ENCODE measurements around the gene C15orf62. TPM values are rescaled to one million over a fixed set of nuclear protein-coding genes. Genes with fewer than 3 reads are reported as not detected.
A peak's percentile ranks its signal among the peaks of the same experiment; 100 is the strongest.

C15orf62 gene
- total and polyA plus RNA-seq, 12 donors, result 0.07 to 1.1 (median 0.36) TPM; not detected in 4

DNA sequence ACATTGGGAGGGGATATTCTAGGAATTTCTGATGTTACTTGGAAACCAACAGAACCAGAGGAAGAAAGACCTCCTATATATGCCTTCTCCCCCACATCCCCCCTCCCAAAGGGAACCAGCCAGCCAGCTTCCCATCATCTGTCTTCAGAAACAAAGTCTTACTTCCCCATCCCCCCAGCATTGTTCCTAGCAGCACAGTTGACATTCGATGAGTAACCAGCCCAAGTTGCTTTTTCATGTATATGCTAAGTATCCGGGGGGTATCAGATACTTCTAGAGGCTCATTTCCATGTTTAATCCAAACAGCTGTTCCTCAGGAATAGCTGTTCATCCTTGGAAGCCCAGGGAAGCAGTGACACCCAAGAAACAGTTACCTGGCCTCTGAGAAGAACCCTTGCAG, 30.7 kb upstream of the C15orf62 start:
- no peaks in the 10 kb centered on the region for H3K4me1 ChIP-seq (replicated peaks in 1 of 2)
- H3K9me3 ChIP-seq (replicated peaks in 1 of 3), result no peaks in the 10 kb centered on the region
- H3K4me3 ChIP-seq, result no peak overlapping the region
- 60 to 73% (median 67%) methylated on average over 2 of the region's 2 CpGs for WGBS, 4 donors
- H3K36me3 ChIP-seq (replicated peaks in 1 of 2), result peaks cover 0 to 86% of the 10 kb centered on the region in 2 donors
- no peak overlapping the region for H3K27ac ChIP-seq
- TF ChIP-seq, protein P1, sequence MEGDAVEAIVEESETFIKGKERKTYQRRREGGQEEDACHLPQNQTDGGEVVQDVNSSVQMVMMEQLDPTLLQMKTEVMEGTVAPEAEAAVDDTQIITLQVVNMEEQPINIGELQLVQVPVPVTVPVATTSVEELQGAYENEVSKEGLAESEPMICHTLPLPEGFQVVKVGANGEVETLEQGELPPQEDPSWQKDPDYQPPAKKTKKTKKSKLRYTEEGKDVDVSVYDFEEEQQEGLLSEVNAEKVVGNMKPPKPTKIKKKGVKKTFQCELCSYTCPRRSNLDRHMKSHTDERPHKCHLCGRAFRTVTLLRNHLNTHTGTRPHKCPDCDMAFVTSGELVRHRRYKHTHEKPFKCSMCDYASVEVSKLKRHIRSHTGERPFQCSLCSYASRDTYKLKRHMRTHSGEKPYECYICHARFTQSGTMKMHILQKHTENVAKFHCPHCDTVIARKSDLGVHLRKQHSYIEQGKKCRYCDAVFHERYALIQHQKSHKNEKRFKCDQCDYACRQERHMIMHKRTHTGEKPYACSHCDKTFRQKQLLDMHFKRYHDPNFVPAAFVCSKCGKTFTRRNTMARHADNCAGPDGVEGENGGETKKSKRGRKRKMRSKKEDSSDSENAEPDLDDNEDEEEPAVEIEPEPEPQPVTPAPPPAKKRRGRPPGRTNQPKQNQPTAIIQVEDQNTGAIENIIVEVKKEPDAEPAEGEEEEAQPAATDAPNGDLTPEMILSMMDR (IDR thresholded peaks at IDR 0.05), result no peak
- TF ChIP-seq POLR2A (IDR thresholded peaks at IDR 0.05), result no peak
- intact Hi-C loops (cut with DNase I), result no loop called here
- DNase-seq, result no peak
- no peaks in the 10 kb centered on the region for H3K27me3 ChIP-seq

DNA sequence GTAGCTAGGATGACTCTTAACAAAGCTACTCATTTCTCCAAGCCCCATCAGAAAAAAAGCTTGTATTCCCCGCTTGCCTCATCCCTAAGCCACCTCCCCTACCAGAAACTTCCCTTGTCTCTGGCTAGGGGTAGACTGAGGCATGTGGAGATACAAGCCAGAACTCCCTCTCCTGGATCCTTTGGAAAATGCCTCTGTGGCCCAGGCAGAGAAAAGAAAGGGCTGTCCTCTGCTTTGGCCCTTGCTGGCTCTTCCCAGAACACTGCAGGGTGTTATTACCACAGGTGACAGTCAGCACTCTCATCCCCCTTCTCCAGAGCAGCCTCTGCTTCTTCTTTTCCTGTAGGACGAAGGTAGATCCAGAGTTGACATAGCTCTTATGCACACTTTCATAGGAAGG, 29.9 kb upstream of the C15orf62 start:
- WGBS, 4 donors, result 92 to 100% (median 96%) methylated on average over 2 of the region's 2 CpGs
- DNase-seq, result peak in 1 of 7 donors; percentile 7
- no peak overlapping the region for H3K27ac ChIP-seq
- H3K4me3 ChIP-seq, result no peak overlapping the region
- H3K27me3 ChIP-seq, result no peaks in the 10 kb centered on the region
- intact Hi-C loops (cut with DNase I), result no loop called here
- TF ChIP-seq POLR2A (IDR thresholded peaks at IDR 0.05), result no peak
- TF ChIP-seq, protein P1 (IDR thresholded peaks at IDR 0.05), result no peak
- H3K36me3 ChIP-seq (replicated peaks in 1 of 2), result peaks cover 0 to 92% of the 10 kb centered on the region in 2 donors
- no peaks in the 10 kb centered on the region for H3K9me3 ChIP-seq (replicated peaks in 1 of 3)
- no peaks in the 10 kb centered on the region for H3K4me1 ChIP-seq (replicated peaks in 1 of 2)

DNA sequence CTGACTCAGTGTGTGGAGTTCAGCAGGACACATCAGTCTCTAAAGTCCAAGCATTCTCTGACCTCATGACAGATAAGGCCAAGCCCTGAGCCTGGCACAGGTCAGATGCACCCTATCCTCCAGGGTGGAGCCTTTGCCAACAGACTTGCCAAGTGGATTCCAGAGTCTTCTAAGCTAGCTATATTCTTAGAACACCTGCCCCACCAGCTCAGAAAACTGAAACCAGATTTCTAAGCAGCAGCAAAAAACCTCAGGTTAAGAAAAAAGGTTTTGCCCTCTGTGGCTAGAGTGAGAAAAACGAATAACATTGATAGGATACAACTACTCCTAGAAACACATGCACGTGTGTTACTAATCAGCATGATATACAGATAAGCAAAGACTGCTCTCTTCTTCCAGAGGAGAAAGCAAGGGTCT, 26.3 kb upstream of the C15orf62 start:
- DNase-seq, result peak in 1 of 7 donors; percentile 13
- H3K36me3 ChIP-seq (replicated peaks in 1 of 2), result peaks cover 0 to 68% of the 10 kb centered on the region in 2 donors

DNA sequence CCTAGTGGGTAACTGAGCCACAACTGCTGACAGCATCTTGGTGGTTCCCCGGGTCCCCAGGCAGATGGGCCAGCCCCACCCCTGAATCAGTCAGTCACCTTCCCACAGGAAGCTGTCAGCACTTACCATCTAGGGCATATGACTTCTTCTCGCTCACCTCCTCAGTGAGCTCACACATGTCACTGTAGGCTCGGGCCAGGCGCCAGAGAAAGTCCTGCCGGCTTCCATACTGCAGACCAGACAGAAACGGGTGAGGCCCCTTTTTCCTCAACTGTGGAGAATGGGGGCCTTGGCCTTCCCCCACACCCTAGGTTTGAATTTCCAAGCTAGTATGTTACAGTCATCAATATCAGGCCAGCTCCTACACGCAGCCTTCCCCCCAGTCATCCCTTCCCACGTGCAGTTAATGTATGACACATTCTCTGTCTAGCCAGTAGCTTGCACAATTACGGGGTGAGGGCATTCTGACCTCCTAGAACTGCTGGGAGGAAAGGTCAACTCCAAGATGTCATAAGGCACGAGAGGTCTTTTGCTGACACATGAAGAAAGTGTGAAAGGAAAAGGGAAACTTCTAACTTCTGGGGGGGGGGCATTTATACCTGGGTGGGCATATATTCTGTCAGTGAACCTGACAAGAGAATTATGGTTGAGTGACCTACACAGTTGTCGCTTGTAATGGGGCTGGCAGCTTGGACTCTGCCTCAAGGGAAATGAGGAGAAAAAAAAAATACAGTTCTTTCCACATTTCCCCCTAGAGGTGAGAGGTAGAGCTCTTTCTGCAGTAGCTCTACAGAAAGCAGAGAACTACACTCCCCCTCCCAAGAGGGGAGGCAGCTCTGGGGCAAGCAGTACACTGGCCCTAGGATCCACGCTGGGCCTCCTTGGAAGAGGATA, 25.6 kb upstream of the C15orf62 start:
- H3K4me3 ChIP-seq, result no peak overlapping the region
- WGBS, 4 donors, result 61 to 71% (median 64%) methylated on average over 7 to 12 of the region's 12 CpGs
- no peak for TF ChIP-seq POLR2A (IDR thresholded peaks at IDR 0.05)
- TF ChIP-seq, protein P1 (IDR thresholded peaks at IDR 0.05), result no peak
- peaks cover 0 to 68% of the 10 kb centered on the region in 2 donors for H3K36me3 ChIP-seq (replicated peaks in 1 of 2)
- H3K27ac ChIP-seq, result no peak overlapping the region
- intact Hi-C loops (cut with DNase I), result no loop called here
- H3K4me1 ChIP-seq (replicated peaks in 1 of 2), result no peaks in the 10 kb centered on the region
- H3K27me3 ChIP-seq, result no peaks in the 10 kb centered on the region
- peak in 2 of 7 donors; percentile 14 to 47 for DNase-seq
- H3K9me3 ChIP-seq (replicated peaks in 1 of 3), result no peaks in the 10 kb centered on the region

More for the DNA sequence above, 26.3 kb upstream of the C15orf62 start:
- no peaks in the 10 kb centered on the region for H3K4me1 ChIP-seq (replicated peaks in 1 of 2)
- 71 to 82% (median 80%) methylated on average over 2 of the region's 2 CpGs for WGBS, 4 donors
- H3K4me3 ChIP-seq, result no peak overlapping the region
- intact Hi-C loops (cut with DNase I), result no loop called here
- TF ChIP-seq, protein P1 (IDR thresholded peaks at IDR 0.05), result no peak
- no peak for TF ChIP-seq POLR2A (IDR thresholded peaks at IDR 0.05)
- no peaks in the 10 kb centered on the region for H3K27me3 ChIP-seq
- no peak overlapping the region for H3K27ac ChIP-seq
- H3K9me3 ChIP-seq (replicated peaks in 1 of 3), result no peaks in the 10 kb centered on the region

All from adrenal gland (tissue), 12 donors.